Transverse colon (tissue), 4 donors: ENCODE results near the gene NABP2.

ENCODE experiments used
- EP300 ChIP-seq: sonication (generic); formaldehyde crosslinking; IDR thresholded peaks from one replicate; pipeline ENCODE4 v1.6.1; 2017; ENCODE audit warnings: antibody characterized with exemption, low read depth
- POLR2A ChIP-seq: fragments of 450-650 bp; IDR thresholded peaks from one replicate; pipeline ENCODE4 v1.6.1; 2016; ENCODE audit warnings: antibody characterized with exemption, mild to moderate bottlenecking, moderate library complexity
- POLR2AphosphoS5 ChIP-seq, 3 donors: sonication (generic); formaldehyde crosslinking; IDR thresholded peaks; one replicate each; pipeline ENCODE4 v1.6.1; 2016; ENCODE audit warnings: antibody characterized with exemption in 3 of 3
- TF ChIP-seq, protein P1 (sequence below), 5 experiments: fragments of 200-600 bp in 3 of 5; fragments of 450-650 bp in 2 of 5; sonication (generic) in 3 of 5; IDR thresholded peaks; 1 replicate in 2 of 5; 2 replicates in 3 of 5; pipeline ENCODE4 v1.5.1; 2016 to 2017; ENCODE audit warnings: antibody characterized with exemption in 5 of 5, inconsistent platforms in 3 of 5, mild to moderate bottlenecking in 2 of 5, moderate library complexity in 1 of 5

DNA sequence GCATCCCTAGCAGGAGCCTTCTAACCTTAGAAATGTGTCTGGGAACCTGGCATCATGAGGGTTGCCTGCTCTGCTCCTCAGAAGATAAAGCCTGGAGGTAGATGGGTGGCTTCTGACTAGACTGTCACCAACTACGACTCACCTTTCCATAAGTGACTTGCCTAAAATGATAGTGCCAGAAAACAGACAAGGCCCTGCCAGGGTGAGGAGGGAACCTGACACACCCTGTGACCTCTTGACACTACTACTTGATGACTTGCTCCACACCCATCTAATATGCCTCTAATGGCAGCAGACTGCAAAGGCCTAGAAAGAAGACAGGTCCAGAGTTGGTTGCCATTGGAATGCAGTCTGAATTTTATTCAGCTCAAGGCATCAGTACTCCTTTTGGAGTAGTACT lies 11.8 kb upstream of the NABP2 start:
- TF ChIP-seq, protein P1, sequence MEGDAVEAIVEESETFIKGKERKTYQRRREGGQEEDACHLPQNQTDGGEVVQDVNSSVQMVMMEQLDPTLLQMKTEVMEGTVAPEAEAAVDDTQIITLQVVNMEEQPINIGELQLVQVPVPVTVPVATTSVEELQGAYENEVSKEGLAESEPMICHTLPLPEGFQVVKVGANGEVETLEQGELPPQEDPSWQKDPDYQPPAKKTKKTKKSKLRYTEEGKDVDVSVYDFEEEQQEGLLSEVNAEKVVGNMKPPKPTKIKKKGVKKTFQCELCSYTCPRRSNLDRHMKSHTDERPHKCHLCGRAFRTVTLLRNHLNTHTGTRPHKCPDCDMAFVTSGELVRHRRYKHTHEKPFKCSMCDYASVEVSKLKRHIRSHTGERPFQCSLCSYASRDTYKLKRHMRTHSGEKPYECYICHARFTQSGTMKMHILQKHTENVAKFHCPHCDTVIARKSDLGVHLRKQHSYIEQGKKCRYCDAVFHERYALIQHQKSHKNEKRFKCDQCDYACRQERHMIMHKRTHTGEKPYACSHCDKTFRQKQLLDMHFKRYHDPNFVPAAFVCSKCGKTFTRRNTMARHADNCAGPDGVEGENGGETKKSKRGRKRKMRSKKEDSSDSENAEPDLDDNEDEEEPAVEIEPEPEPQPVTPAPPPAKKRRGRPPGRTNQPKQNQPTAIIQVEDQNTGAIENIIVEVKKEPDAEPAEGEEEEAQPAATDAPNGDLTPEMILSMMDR (IDR thresholded peaks at IDR 0.05): no peak
- no peak for TF ChIP-seq POLR2A
- TF ChIP-seq EP300: no peak
- TF ChIP-seq POLR2AphosphoS5 (IDR thresholded peaks at IDR 0.05): no peak
